Bronchial smooth muscle cell (primary cell): Measurements from ENCODE around the gene RELT. TPM values are rescaled to one million over a fixed set of nuclear protein-coding genes. Genes with fewer than 3 reads are reported as not detected.

Source experiments
- total RNA-seq: library from RNA; depleted of rRNA; stranded (reverse); fragments of >200 nt; gene quantifications from 2 replicates; pipeline ENCODE4 v1.2.1, GENCODE V29; 2014

The RELT gene, protein sequence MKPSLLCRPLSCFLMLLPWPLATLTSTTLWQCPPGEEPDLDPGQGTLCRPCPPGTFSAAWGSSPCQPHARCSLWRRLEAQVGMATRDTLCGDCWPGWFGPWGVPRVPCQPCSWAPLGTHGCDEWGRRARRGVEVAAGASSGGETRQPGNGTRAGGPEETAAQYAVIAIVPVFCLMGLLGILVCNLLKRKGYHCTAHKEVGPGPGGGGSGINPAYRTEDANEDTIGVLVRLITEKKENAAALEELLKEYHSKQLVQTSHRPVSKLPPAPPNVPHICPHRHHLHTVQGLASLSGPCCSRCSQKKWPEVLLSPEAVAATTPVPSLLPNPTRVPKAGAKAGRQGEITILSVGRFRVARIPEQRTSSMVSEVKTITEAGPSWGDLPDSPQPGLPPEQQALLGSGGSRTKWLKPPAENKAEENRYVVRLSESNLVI
- total RNA-seq = 1.0 and 1.3 TPM in 2 replicates

DNA sequence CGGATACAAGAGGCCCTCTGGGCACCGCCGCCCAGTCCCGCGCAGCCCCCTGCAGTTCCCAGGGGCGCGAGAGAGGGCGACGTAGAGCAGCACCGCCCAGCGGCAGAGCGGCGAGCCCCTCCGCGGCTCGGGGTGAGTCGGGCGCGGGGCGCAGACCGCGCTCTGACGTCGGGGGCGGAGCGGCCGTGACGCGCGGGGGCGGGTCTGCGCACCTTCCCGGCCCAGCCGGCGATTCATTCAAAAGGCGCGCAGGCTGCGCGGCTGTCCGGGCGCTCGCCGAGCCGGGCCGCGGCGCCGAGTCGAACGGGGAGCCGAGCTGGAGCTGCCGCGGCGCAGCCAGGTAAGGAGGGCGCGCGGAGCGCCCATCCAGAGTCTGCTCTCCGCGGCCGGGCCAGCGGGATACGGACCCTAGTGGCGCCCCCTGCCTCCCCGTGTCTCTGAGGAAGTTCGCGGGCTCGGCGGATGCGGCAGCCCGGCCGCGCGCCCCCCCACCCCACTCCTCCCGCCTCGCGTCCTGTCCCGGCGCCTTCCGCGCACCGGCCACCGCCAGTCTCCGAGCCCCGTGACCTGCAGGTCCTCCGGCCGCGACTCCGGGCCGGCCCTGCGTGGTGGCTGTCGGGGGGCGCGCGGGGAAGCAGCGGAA, at the start of gene RELT:
Gene RELT (plus strand): TSS at position 240 of the 643 bp plus-strand sequence. CDS start 12,738 bp downstream, outside the sequence.

Other genes starting within 250 kb of the RELT start
- 4.9 and 5.3 TPM in 2 replicates for gene FCHSD2, start 234.1 kb upstream of the RELT start, total RNA-seq
- gene P2RY2, start 158.1 kb upstream of the RELT start, total RNA-seq = under 0.01 TPM in 1 of 2 replicates, not detected in the other
- not detected in 2 replicates for gene P2RY6, start 104.1 kb upstream of the RELT start, total RNA-seq
- gene ARHGEF17, start 68.1 kb upstream of the RELT start, total RNA-seq = 21.9 and 24.6 TPM in 2 replicates
- 13.3 and 16.5 TPM in 2 replicates for gene FAM168A, start 221.7 kb downstream of the RELT start, total RNA-seq